ENCODE data around the gene RPP14.

The RPP14 gene

GRCh38 chr3:58308728-58309127, 2.7 kb downstream of the RPP14 start:
- Mint-ChIP-seq H3K36me3 (ENCODE audit: low read depth) (peaks cover 36% of the 10 kb centered on the region), H3K4me3 (peak overlapping the region; percentile 30), H3K27me3 (ENCODE audit: low read depth, poor library complexity) (peaks cover 8% of the 10 kb centered on the region), H3K27ac (peak overlapping the region; percentile 88), H3K4me1 (peaks cover 27% of the 10 kb centered on the region), H3K9me3 (no peaks in the 10 kb centered on the region)
- DNase-seq = no peak
- no peak for TF ChIP-seq CTCF (IDR thresholded peaks at IDR 0.05)

- Mint-ChIP-seq H3K4me1 (no peaks in the 10 kb centered on the region), H3K36me3 (ENCODE audit: low read depth) (peaks cover 60% of the 10 kb centered on the region), H3K27ac (no peak overlapping the region), H3K4me3 (no peak overlapping the region), H3K9me3 (no peaks in the 10 kb centered on the region), H3K27me3 (ENCODE audit: low read depth, poor library complexity) (no peaks in the 10 kb centered on the region)
- no peak for DNase-seq
- TF ChIP-seq CTCF (IDR thresholded peaks at IDR 0.05) = no peak
These were observed 11.8 kb downstream of the RPP14 start for GRCh38 chr3:58317811-58318210.

GRCh38 chr3:58321791-58322190, 15.7 kb downstream of the RPP14 start:
- no peak overlapping the region for H3K4me3 Mint-ChIP-seq
- peaks cover 28% of the 10 kb centered on the region for H3K36me3 Mint-ChIP-seq (ENCODE audit: low read depth)
- H3K4me1 Mint-ChIP-seq = peaks cover 32% of the 10 kb centered on the region
- H3K9me3 Mint-ChIP-seq = no peaks in the 10 kb centered on the region
- no peak for DNase-seq
- H3K27ac Mint-ChIP-seq = no peak overlapping the region
- no peak for TF ChIP-seq CTCF (IDR thresholded peaks at IDR 0.05)
- no peaks in the 10 kb centered on the region for H3K27me3 Mint-ChIP-seq (ENCODE audit: low read depth, poor library complexity)

GRCh38 chr3:58322793-58323192, 16.7 kb downstream of the RPP14 start:
- Mint-ChIP-seq H3K4me3 (no peak overlapping the region), H3K9me3 (no peaks in the 10 kb centered on the region), H3K4me1 (peaks cover 39% of the 10 kb centered on the region), H3K27ac (no peak overlapping the region), H3K36me3 (ENCODE audit: low read depth) (peaks cover 20% of the 10 kb centered on the region), H3K27me3 (ENCODE audit: low read depth, poor library complexity) (no peaks in the 10 kb centered on the region)
- no peak for DNase-seq
- TF ChIP-seq CTCF (IDR thresholded peaks at IDR 0.05) = no peak

GRCh38 chr3:58323529-58324390, 17.7 kb downstream of the RPP14 start:
- Mint-ChIP-seq H3K4me1 (peaks cover 40% of the 10 kb centered on the region), H3K36me3 (ENCODE audit: low read depth) (peaks cover 12% of the 10 kb centered on the region), H3K27ac (peak overlapping the region; percentile 57), H3K4me3 (no peak overlapping the region), H3K27me3 (ENCODE audit: low read depth, poor library complexity) (no peaks in the 10 kb centered on the region), H3K9me3 (no peaks in the 10 kb centered on the region)
- no peak for DNase-seq
- no peak for TF ChIP-seq CTCF (IDR thresholded peaks at IDR 0.05)
